Ovary (tissue), 3 donors: Measurements from ENCODE around the gene OBI1.

ENCODE experiments used
- CTCF ChIP-seq, 3 donors: fragments of 450-650 bp in 2 of 3; fragments of 200-600 bp in 1 of 3; IDR thresholded peaks; one replicate each; pipeline versions ENCODE4 v1.5.1 to v1.8.0; 2016 to 2022; ENCODE audit warnings: antibody characterized with exemption in 3 of 3, mild to moderate bottlenecking in 1 of 3
- POLR2A ChIP-seq: fragments of 450-650 bp; IDR thresholded peaks from one replicate; pipeline ENCODE4 v1.6.1; 2017; ENCODE audit warnings: antibody characterized with exemption, mild to moderate bottlenecking, moderate library complexity
- donor health status: DM: no; HTN: no; CAD: no.

GRCh38 chr13:78625384-78625783 lies 33.6 kb downstream of the OBI1 start:
- TF ChIP-seq CTCF (IDR thresholded peaks at IDR 0.05) (no peak), POLR2A (no peak)
